Activated CD4-positive, CD25-positive, alpha-beta regulatory T cell (primary cell): ENCODE measurements around the gene ARAP2.

Source experiments
- DNase-seq, 4 experiments: peaks; one replicate each; lab custom pipeline; 2025; lab: John Stamatoyannopoulos, UW

Gene ARAP2

DNA sequence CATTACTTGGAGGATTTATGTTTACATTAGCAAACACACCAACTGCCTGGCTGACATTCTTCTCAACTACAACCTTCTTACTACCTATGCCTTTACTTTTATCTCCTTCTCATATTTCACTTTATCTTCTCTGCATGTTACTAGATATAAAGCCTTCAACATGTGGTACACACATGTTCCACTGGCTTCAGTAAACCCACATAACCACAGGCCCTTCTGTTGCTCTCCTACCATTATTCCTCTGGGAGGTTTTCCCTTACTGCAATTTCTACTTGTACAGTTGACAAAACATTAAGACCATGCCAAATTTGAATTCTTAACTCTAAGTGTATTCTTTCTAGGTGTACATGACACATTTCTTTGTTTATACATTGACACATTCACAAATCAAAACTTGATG, 133.1 kb downstream of the ARAP2 start:
- DNase-seq: no peak

DNA sequence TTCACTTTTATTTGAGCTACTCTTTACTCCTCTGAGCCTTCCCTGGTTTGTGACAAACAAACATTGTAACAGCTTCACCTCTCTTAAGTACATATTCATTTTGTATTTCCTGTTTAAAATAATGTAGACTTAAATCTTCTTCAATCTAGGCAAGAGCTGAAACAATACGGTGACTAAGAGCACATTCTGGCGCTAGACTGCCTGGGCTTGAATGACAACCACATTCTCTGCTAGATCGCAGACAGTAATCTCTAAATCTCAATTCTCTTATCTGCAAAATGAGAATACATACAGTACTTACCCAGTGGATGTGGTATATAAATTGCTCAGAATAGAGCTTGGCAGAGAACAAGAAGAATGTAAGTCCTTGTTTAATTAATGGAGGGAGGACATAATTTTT, 144.8 kb downstream of the ARAP2 start:
- DNase-seq: no peak

GRCh38 chr4:36094995-36095394, 149.3 kb downstream of the ARAP2 start:
- no peak for DNase-seq

DNA sequence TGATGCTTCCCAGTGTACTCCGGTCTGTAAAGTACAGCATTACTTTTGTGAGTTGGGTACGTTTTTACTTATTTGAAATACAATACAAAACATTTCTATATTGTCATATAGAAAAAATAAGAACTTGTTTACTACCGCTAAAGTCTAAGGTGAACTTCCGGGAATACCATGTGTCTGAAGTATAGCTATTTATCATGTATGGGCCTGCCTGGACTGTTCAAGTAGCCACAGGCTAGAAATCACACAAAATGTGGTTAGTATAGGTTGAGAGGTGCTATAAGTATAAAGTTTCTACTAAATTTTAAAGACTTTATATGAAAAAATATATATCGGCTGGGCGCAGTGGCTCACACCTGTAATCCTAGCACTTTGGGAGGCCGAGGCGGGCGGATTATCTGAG, 152.3 kb downstream of the ARAP2 start:
- DNase-seq: no peak

DNA sequence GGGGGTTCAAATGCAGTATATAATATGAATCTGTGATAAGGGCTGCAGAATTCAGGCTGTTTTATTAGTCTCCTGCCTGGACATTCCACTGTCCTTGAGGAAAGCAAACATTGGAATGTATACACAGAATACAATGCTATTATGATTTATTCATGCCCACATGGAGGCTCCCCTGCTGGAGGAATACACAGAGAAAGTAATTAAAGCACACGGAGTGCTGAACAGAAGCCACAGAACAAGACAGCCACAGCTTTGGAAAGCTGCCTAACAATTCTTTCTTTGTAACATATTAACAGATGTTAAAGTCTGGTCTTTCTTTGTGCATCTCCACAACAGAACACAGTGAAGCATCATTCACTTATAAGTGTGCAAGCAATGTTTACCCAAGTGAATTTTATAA, 155.8 kb downstream of the ARAP2 start:
- no peak for DNase-seq

DNA sequence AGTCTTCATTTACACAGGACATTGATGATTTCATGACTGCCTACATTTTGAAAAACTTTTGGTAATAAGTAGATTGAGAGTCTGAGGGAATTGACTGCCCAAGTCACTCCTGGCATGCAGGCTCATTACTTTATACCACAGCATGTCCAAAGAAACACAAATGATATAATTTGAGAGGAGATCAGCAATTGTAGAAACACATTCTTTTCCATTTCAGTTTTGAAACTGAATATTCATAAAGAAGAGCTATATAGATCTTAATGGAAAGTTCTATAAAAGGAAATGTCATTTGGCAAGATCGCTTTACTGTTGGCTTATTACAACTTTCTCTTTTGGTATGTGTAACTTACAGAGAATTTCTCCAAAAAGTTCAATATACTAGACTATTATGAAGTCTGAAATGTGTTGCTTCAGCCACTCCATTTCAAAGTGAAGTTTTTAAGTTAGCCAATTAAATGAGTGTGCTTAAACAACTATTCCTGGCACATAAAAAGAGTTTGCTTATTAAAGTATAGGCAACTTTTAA, 158.0 kb downstream of the ARAP2 start:
- no peak for DNase-seq

DNA sequence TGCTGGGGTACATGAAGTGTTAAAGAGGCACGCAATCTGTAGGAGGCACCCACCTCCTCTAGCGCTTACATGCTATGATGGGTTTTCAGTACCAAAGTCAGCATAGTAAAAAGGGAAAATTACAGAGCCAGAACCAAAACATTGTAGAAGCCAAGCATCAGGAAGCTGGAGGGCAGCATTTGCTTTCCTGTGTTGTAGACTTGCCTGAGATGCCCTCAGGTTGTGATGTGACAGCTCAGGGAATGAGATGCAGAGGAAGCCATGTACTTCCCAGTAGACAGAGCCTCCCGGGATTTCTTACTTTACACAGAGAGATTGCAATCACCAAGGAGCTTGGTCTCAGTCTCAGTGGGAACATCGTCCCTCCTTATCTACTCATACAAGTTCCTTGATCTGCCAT, 161.5 kb downstream of the ARAP2 start:
- no peak for DNase-seq

DNA sequence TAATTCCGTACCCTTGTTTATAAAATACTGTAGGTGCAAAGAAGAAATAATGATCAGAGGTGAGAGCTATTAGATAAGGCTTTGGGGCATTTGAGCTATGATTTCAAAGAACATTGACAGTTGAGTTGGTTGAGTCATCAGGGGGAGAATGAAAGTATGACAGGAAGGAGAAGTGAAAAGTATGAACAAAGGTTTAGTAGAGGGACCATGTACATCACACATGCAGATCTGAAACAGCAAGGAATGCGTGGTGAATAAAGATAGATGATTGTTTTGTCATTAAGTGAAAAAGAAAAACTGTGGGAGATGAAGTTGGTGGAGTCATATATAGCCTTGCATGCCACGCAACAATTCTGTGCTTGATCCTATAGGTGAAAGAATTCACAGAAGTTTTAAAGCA, 163.1 kb downstream of the ARAP2 start:
- DNase-seq: no peak

DNA sequence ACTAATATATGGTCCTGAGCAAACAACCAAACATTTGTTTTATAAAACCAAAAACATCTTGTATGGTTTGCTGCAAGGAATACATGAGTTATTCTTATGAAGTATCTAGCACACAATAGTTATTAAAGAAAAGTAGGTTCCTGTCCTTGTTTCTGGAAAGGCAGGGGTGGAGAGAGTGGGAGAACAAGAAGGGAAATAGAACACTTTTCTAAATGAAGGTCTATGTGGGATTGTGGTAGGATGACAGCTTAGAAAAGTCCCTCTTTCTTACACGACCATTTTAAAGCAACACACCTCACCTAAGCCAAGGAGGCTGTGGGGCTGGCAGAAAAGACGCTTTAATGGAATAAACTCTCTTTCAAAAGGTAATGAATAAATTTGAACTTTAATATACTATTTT, 164.6 kb downstream of the ARAP2 start:
- DNase-seq: no peak

DNA sequence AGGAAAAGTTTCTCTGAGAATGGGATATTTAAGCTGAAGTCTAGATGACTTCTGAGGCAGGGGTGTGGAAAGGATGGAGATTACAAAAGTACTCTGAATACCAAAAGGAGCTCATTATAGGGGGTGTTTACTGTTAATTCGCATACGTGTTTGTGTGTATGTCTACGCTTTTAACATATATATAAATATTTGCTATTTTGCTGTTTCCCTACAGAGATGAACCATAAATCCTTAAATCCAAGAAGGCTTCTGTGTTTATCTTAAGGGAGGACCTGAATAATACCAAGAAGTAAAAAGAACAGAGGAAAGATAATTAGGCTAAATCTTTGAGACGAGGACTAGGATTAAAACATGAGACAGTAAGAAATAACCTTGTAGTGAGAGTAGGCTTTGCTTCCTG, 166.0 kb downstream of the ARAP2 start:
- no peak for DNase-seq

DNA sequence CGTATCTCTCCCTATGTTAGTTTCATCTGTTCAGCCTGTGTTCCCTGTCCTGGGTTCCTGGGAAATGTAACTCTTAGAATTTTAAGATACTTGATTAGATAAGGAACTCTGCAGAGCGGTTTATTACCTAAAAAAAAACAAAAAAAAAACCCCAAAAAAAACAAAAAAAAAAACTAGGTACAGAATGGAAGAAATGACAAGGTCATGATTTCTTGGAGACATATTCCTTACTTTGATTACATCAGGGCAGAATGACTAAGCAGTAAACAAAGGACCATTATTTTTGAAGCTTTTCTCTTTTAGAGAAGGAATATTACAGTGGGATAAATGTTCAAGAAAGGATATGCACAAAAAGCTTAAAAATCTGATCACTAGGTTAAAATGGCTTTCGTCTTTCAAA, 171.8 kb downstream of the ARAP2 start:
- DNase-seq: no peak

GRCh38 chr4:36067116-36067515, 177.2 kb downstream of the ARAP2 start:
- DNase-seq: no peak

GRCh38 chr4:36065274-36065871, 178.9 kb downstream of the ARAP2 start:
- no peak for DNase-seq

DNA sequence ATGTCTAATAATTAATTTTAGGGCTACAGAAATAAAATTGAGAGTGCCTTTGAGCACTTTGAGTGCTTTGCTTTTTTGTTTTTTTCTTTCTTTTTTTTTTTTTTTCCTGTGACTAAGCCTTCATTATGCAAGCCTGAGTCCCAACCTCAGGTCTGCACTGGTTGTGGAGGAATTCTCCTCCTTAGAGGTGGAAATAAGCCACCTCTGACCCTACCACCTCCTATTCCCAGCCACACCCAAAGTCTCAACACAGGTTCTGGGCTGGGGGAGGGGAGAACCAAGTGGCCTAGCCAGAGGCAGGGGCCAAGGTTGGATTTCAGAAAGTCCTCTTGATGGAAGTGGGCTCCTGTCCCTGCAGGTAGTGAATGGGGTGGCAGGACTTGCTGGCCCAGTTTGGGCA, 180.2 kb downstream of the ARAP2 start:
- no peak for DNase-seq

DNA sequence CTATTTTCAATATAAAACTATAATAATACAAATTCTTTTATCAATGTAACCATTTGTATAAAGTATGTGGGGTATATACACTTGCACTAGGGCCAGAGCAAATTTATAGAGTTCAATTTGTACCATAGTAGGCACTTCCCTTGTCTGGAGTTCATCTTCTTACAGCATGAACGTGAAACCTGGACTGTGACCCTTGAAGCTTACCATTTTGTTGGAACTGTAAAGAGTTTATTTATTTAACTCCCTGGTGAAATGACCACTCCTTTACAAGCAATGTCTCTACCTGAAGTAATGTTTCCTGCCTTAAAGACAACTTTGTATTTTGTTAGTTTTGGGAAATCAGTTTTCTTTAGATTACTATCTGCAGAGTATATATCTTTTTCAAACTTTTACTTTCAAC, 188.2 kb downstream of the ARAP2 start:
- DNase-seq: no peak

- no peak for DNase-seq
Measured at GRCh38 chr4:36054694-36055422, 189.5 kb downstream of the ARAP2 start.

GRCh38 chr4:36053930-36054329, 190.4 kb downstream of the ARAP2 start:
- DNase-seq: no peak

DNA sequence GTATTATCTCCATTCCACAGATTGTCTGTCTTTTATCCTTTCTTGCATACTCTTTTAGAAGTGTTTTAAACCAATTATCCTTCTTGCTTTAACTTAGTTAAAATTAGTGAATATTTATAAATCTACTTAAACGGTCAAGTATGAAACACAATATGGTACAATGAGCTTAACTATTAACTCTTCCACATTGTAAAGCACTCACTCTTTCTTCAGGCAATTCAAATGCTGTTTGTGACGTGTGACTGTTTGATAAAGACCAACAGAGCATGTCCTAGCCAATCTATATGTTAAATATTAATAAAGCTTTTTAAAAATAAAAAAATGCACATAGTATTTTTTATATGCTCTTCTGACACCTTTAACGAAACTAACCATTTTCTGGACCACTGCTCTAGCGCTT, 192.7 kb downstream of the ARAP2 start:
- DNase-seq: no peak

DNA sequence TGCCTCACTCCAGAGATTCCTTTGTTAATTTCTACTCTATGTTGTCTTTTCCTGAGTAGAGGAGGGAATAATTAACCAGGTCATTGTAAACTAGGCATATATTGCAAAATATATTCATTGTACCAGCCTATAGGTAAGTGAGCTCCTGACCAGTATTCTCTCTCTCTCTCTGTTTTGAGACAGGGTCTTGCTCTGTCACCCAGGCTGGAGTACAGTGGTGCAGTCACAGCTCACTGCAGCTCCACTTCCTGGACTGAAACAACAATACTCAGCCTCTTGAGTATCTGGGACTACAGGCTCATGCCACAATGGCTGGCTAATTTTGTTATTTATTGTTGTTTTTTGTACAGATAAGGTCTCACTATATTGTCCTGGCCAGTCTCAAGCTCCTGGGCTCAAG, 198.3 kb downstream of the ARAP2 start:
- DNase-seq: no peak

DNA sequence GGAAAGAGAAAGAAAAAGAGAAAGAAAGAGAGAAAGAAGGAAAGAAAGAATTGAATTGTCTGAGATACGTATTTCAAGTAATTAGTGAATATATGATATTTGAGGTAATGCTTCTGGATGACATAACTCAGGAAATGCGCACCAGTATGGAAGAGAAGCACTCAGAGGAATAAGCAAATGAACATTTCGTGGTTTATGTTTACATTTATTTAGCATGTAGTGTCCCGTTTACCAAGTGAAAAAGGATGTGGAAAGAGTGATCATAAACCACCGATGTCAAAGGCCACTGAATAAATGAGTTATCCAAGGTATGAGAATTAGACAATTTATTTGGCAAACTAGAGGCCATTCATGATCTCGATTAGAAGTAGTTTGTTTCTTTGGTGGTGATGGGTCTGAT, 200.4 kb downstream of the ARAP2 start:
- no peak for DNase-seq

GRCh38 chr4:36043241-36043640, 201.1 kb downstream of the ARAP2 start:
- no peak for DNase-seq

- no peak for DNase-seq
Measured at GRCh38 chr4:36042122-36042970, 202.0 kb downstream of the ARAP2 start.

GRCh38 chr4:36041340-36041739, 203.0 kb downstream of the ARAP2 start:
- no peak for DNase-seq
